GM18858 (cell line): ENCODE results near the gene SMIM14.
"Not testable (repeated sequence)": the region's sequence is repeated elsewhere in the genome, so short reads cannot be mapped to it uniquely, and the experiment has no call there.

Experiments
- ATAC-seq: cut with Tn5 transposase; IDR thresholded peaks from one replicate; pipeline ENCODE4 v1.9.1; 2021; ENCODE audit not compliant: unreplicated experiment

SMIM14 gene

GRCh38 chr4:39638354-39639239 is at the start of gene SMIM14:
SMIM14 (minus strand) TSS chr4:39638865; CDS start chr4:39605145, 33,720 bp downstream.
- ATAC-seq = peak; percentile 61

- no peak for ATAC-seq
Observed at GRCh38 chr4:39687014-39687413, 48.3 kb upstream of the SMIM14 start.

- no peak for ATAC-seq
Observed at GRCh38 chr4:39685990-39686389, 47.3 kb upstream of the SMIM14 start.

- ATAC-seq = peak; percentile 91
Observed at GRCh38 chr4:39682138-39682537, 43.5 kb upstream of the SMIM14 start.

- not testable (repeated sequence) for ATAC-seq
Observed at GRCh38 chr4:39681003-39681402, 42.3 kb upstream of the SMIM14 start.

GRCh38 chr4:39675681-39676080 is 37.0 kb upstream of the SMIM14 start:
- ATAC-seq = not testable (repeated sequence)

GRCh38 chr4:39670296-39670695 is 31.6 kb upstream of the SMIM14 start:
- not testable (repeated sequence) for ATAC-seq

- ATAC-seq = no peak
Observed at GRCh38 chr4:39668887-39669286, 30.2 kb upstream of the SMIM14 start.

GRCh38 chr4:39667706-39668105 is 29.0 kb upstream of the SMIM14 start:
- ATAC-seq = no peak

GRCh38 chr4:39664828-39665731 is 26.4 kb upstream of the SMIM14 start:
- no peak for ATAC-seq

- ATAC-seq = no peak
Observed at GRCh38 chr4:39662683-39663082, 24.0 kb upstream of the SMIM14 start.

- no peak for ATAC-seq
Observed at GRCh38 chr4:39660757-39661156, 22.1 kb upstream of the SMIM14 start.

GRCh38 chr4:39660045-39660444 is 21.4 kb upstream of the SMIM14 start:
- ATAC-seq = no peak

- ATAC-seq = no peak
Observed at GRCh38 chr4:39658756-39659155, 20.1 kb upstream of the SMIM14 start.

- ATAC-seq = peak; percentile 66
Observed at GRCh38 chr4:39657465-39657864, 18.8 kb upstream of the SMIM14 start.

GRCh38 chr4:39656638-39657037 is 18.0 kb upstream of the SMIM14 start:
- ATAC-seq = not testable (repeated sequence)

- no peak for ATAC-seq
Observed at GRCh38 chr4:39655876-39656275, 17.2 kb upstream of the SMIM14 start.

GRCh38 chr4:39655211-39655610 is 16.5 kb upstream of the SMIM14 start:
- ATAC-seq = no peak

- ATAC-seq = not testable (repeated sequence)
Observed at GRCh38 chr4:39651586-39651985, 12.9 kb upstream of the SMIM14 start.

- no peak for ATAC-seq
Observed at GRCh38 chr4:39649639-39650265, 11.1 kb upstream of the SMIM14 start.
